K562 (cell line): ENCODE results near the gene THAP11. TPM values are rescaled to one million over a fixed set of nuclear protein-coding genes. Genes with fewer than 3 reads are reported as not detected.

Experiments used
- CHCHD3 ChIP-seq: fragments of 250-450 bp; sonication (Bioruptor Pico); IDR thresholded peaks from 2 replicates; pipeline ENCODE4 v2.1.2; 2022; ENCODE audit warnings: mild to moderate bottlenecking
- HDAC3 ChIP-seq: fragments of 450-650 bp; IDR thresholded peaks from 2 replicates; pipeline ENCODE4 v1.6.1; 2018; ENCODE audit warnings: borderline replicate concordance, mild to moderate bottlenecking, moderate library complexity; ENCODE audit not compliant: partially characterized antibody
- HNRNPH1 ChIP-seq: fragments of 200-400 bp; formaldehyde crosslinking; optimal IDR thresholded peaks from 2 replicates; pipeline ENCODE3; 2017; ENCODE audit warnings: low read depth, mild to moderate bottlenecking, low read length, moderate library complexity
- MAFK ChIP-seq: IDR thresholded peaks from 2 replicates; pipeline ENCODE4 v1.6.1; 2011; ENCODE audit warnings: low read length, improper control_type of control experiment
- NCOR1 ChIP-seq: fragments of 450-650 bp; IDR thresholded peaks from 2 replicates; pipeline ENCODE4 v1.6.1; 2016; ENCODE audit warnings: mild to moderate bottlenecking, moderate library complexity
- RNF2 ChIP-seq: sonication (generic); IDR thresholded peaks from 2 replicates; pipeline ENCODE4 v1.6.1; 2016
- SAP30 ChIP-seq: fragments of 200-600 bp; sonication (generic); IDR thresholded peaks from 2 replicates; pipeline ENCODE4 v1.6.1; 2012; ENCODE audit warnings: borderline replicate concordance, low read depth, mild to moderate bottlenecking, moderate library complexity, low read length, control low read depth, inconsistent platforms; ENCODE audit not compliant: insufficient read depth, poor library complexity, severe bottlenecking
- ZBTB40 ChIP-seq, 2 experiments: fragments of 450-650 bp in 1 of 2; sonication (generic) in 1 of 2; formaldehyde crosslinking in 1 of 2; IDR thresholded peaks; 2 replicates each; pipeline versions ENCODE4 v1.7.1 to v1.9.0; 2016 to 2022; ENCODE audit warnings: inconsistent platforms in 1 of 2, mild to moderate bottlenecking in 1 of 2, missing genetic modification reagents in 1 of 2
- ZNF140 ChIP-seq: fragments of 250-450 bp; sonication (Bioruptor Pico); IDR thresholded peaks from 2 replicates; pipeline ENCODE4 v1.8.0; 2021; ENCODE audit warnings: moderate library complexity, mild to moderate bottlenecking, inconsistent platforms
- ZNF431 ChIP-seq: sonication (generic); formaldehyde crosslinking; IDR thresholded peaks from 2 replicates; pipeline ENCODE4 v1.8.0; 2022; ENCODE audit warnings: mild to moderate bottlenecking, missing genetic modification reagents
- ZNF561 ChIP-seq: fragments of 450-650 bp; formaldehyde crosslinking; conservative IDR thresholded peaks from 2 replicates; pipeline ENCODE4 v1.4.0; 2020; ENCODE audit warnings: mild to moderate bottlenecking, moderate library complexity
- ZNF639 ChIP-seq, 2 experiments: fragments of 200-800 bp in 1 of 2; sonication (Bioruptor generic) in 1 of 2; sonication (generic) in 1 of 2; formaldehyde crosslinking in 1 of 2; IDR thresholded peaks in 1 of 2; conservative IDR thresholded peaks in 1 of 2; 2 replicates each; pipeline versions ENCODE4 v1.5.0 to v1.6.1; 2016 to 2020; ENCODE audit warnings: missing compliant biosample characterization in 1 of 2, missing genetic modification characterization in 1 of 2, missing genetic modification reagents in 1 of 2
- polyA plus RNA-seq, 8 experiments: library from polyadenylated mRNA; depleted of rRNA in 4 of 8; stranded (reverse) in 5 of 8; unstranded in 3 of 8; fragments of >200 nt; fragmentation: Nextera tagmentation in 2 of 8; fragmentation: Illumina TruSeq in 1 of 8; extraction: Ambion mirVana in 2 of 8; extraction: Trizol in 1 of 8; gene quantifications; 2 replicates each; pipeline versions ENCODE4 v1.2.1 to v1.2.3, GENCODE V29; 2011 to 2014; ENCODE audit warnings: inconsistent platforms in 1 of 8, missing spikeins in 1 of 8
- total RNA-seq, 7 experiments: library from RNA; depleted of rRNA in 6 of 7; stranded (reverse); fragments of >200 nt in 6 of 7; fragmentation: Illumina TruSeq in 2 of 7; extraction: Trizol in 2 of 7; gene quantifications; 2 replicates each; pipeline versions ENCODE4 v1.2.1 to v1.2.3, GENCODE V29; 2011 to 2021; ENCODE audit warnings: low replicate concordance in 1 of 7

THAP11 gene
- total and polyA plus RNA-seq, 9 of the 15 experiments (the other 6 are each of a cell fraction or from before 2014, with no cell fraction given) = 2.4 to 31.6 (median 21.4) TPM

GRCh38 chr16:67833415-67834241 lies 8.5 kb upstream of the THAP11 start (continued):
- TF ChIP-seq ZBTB40 (IDR thresholded peaks at IDR 0.05) (no peak), ZBTB40 (CRISPR knock-in tag; IDR thresholded peaks at IDR 0.05) (no peak), CHCHD3 (CRISPR knock-in tag) (no peak), ZNF639 (CRISPR knock-in tag; conservative IDR thresholded peaks at IDR 0.05 in 1 of 2, IDR thresholded peaks at IDR 0.05 in 1 of 2) (no peak), ZNF140 (CRISPR knock-in tag) (no peak), SAP30 (peak; percentile 83), MAFK (no peak), HNRNPH1 (no peak), ZNF561 (CRISPR knock-in tag) (no peak), RNF2 (peak; percentile 48; the same call in 1 of the 2 replicates), ZNF431 (CRISPR knock-in tag) (peak; percentile 43; the same call in 1 of the 2 replicates), HDAC3 (no peak), NCOR1 (no peak)
